ENCODE data around the gene CDH22. TPM values are rescaled to one million over a fixed set of nuclear protein-coding genes. Genes with fewer than 3 reads are reported as not detected.

CDH22 gene
- total RNA-seq, 1 donor from 2014 or later, result 0.09 TPM

GRCh38 chr20:46151936-46152335 lies 156.4 kb downstream of the CDH22 start:
- Mint-ChIP-seq H3K27ac (ENCODE audit: unreplicated experiment) (no peak overlapping the region), H3K4me3 (no peak overlapping the region), H3K27me3 (ENCODE audit: low read depth) (peaks cover 5% of the 10 kb centered on the region), H3K4me1 (no peaks in the 10 kb centered on the region), H3K9me3 (no peaks in the 10 kb centered on the region), H3K36me3 (ENCODE audit: low read depth) (no peaks in the 10 kb centered on the region)
- no peak for DNase-seq (ENCODE audit: low read depth, low spot score)
- peak; percentile 47 for TF ChIP-seq CTCF (conservative IDR thresholded peaks at IDR 0.05)

GRCh38 chr20:46150943-46151342 lies 157.4 kb downstream of the CDH22 start:
- Mint-ChIP-seq H3K27ac (ENCODE audit: unreplicated experiment) (no peak overlapping the region), H3K9me3 (no peaks in the 10 kb centered on the region), H3K27me3 (ENCODE audit: low read depth) (peaks cover 5% of the 10 kb centered on the region), H3K36me3 (ENCODE audit: low read depth) (no peaks in the 10 kb centered on the region), H3K4me3 (no peak overlapping the region), H3K4me1 (no peaks in the 10 kb centered on the region)
- no peak for DNase-seq (ENCODE audit: low read depth, low spot score)
- TF ChIP-seq CTCF (conservative IDR thresholded peaks at IDR 0.05), result no peak

- H3K4me1 Mint-ChIP-seq, result no peaks in the 10 kb centered on the region
- no peak overlapping the region for H3K27ac Mint-ChIP-seq (ENCODE audit: unreplicated experiment)
These were observed 159.7 kb downstream of the CDH22 start for GRCh38 chr20:46148313-46149208.

GRCh38 chr20:46145713-46146112 lies 162.6 kb downstream of the CDH22 start:
- no peak for TF ChIP-seq CTCF (conservative IDR thresholded peaks at IDR 0.05)
- H3K4me3 Mint-ChIP-seq, result no peak overlapping the region
- H3K36me3 Mint-ChIP-seq (ENCODE audit: low read depth), result no peaks in the 10 kb centered on the region
- DNase-seq (ENCODE audit: low read depth, low spot score), result no peak
- peaks cover 30% of the 10 kb centered on the region for H3K27me3 Mint-ChIP-seq (ENCODE audit: low read depth)
- no peaks in the 10 kb centered on the region for H3K9me3 Mint-ChIP-seq
- no peak overlapping the region for H3K27ac Mint-ChIP-seq (ENCODE audit: unreplicated experiment)
- H3K4me1 Mint-ChIP-seq, result no peaks in the 10 kb centered on the region

More at GRCh38 chr20:46148313-46149208, 159.7 kb downstream of the CDH22 start:
- DNase-seq (ENCODE audit: low read depth, low spot score), result no peak
- peaks cover 6% of the 10 kb centered on the region for H3K27me3 Mint-ChIP-seq (ENCODE audit: low read depth)
- H3K9me3 Mint-ChIP-seq, result no peaks in the 10 kb centered on the region
- no peak overlapping the region for H3K4me3 Mint-ChIP-seq
- no peaks in the 10 kb centered on the region for H3K36me3 Mint-ChIP-seq (ENCODE audit: low read depth)
- no peak for TF ChIP-seq CTCF (conservative IDR thresholded peaks at IDR 0.05)

GRCh38 chr20:46144432-46145025 lies 163.8 kb downstream of the CDH22 start:
- no peak overlapping the region for H3K4me3 Mint-ChIP-seq
- DNase-seq (ENCODE audit: low read depth, low spot score), result no peak
- no peaks in the 10 kb centered on the region for H3K36me3 Mint-ChIP-seq (ENCODE audit: low read depth)
- no peak overlapping the region for H3K27ac Mint-ChIP-seq (ENCODE audit: unreplicated experiment)
- peaks cover 4% of the 10 kb centered on the region for H3K4me1 Mint-ChIP-seq
- H3K9me3 Mint-ChIP-seq, result no peaks in the 10 kb centered on the region
- H3K27me3 Mint-ChIP-seq (ENCODE audit: low read depth), result peaks cover 34% of the 10 kb centered on the region
- TF ChIP-seq CTCF (conservative IDR thresholded peaks at IDR 0.05), result no peak

All from neural crest cell (in vitro differentiated cells).